Mesenchymal stem cell (in vitro differentiated cells and primary cell): Measurements from ENCODE around the gene FOXP2.
"Not testable (repeated sequence)": the region's sequence is repeated elsewhere in the genome, so short reads cannot be mapped to it uniquely, and the experiment has no call there.

ENCODE experiments used
- DNase-seq: peaks from one replicate; pipeline ENCODE4 v3.0.0-alpha.2; 2013
- H2AFZ ChIP-seq: one replicate; pipeline ENCODE4 v1.6.1; 2013; ENCODE audit warnings: low read depth, mild to moderate bottlenecking, control low read depth, inconsistent platforms, low read length, moderate library complexity
- H2AK5ac ChIP-seq: 2 replicates; pipeline ENCODE4 v1.6.1; 2013; ENCODE audit warnings: low read length, moderate library complexity, mild to moderate bottlenecking, inconsistent platforms; ENCODE audit not compliant: severe bottlenecking
- H2BK120ac ChIP-seq: one replicate; pipeline ENCODE4 v1.6.1; 2013; ENCODE audit warnings: low read depth, mild to moderate bottlenecking, inconsistent platforms, low read length, moderate library complexity
- H2BK12ac ChIP-seq, 2 experiments: one replicate each; pipeline ENCODE4 v1.6.1; 2013; ENCODE audit warnings: inconsistent platforms in 2 of 2, low read length in 2 of 2, mild to moderate bottlenecking in 2 of 2, moderate library complexity in 2 of 2, control low read depth in 1 of 2
- H2BK15ac ChIP-seq: one replicate; pipeline ENCODE4 v1.6.1; 2013; ENCODE audit warnings: mild to moderate bottlenecking, low read depth, inconsistent platforms; ENCODE audit not compliant: poor library complexity, severe bottlenecking
- H2BK5ac ChIP-seq: 2 replicates; pipeline ENCODE4 v1.6.1; 2013; ENCODE audit warnings: low read depth, mild to moderate bottlenecking, low read length, control low read depth, inconsistent platforms; ENCODE audit not compliant: poor library complexity, severe bottlenecking
- H3K14ac ChIP-seq, 2 experiments: one replicate each; pipeline ENCODE4 v1.6.1; 2013; ENCODE audit warnings: inconsistent platforms in 2 of 2, low read length in 2 of 2, control low read depth in 1 of 2, mild to moderate bottlenecking in 1 of 2, moderate library complexity in 1 of 2
- H3K18ac ChIP-seq, 2 experiments: one replicate each; pipeline ENCODE4 v1.6.1; 2013; ENCODE audit warnings: inconsistent platforms in 2 of 2, low read length in 2 of 2, control low read depth in 1 of 2, low read depth in 1 of 2, mild to moderate bottlenecking in 1 of 2
- H3K23ac ChIP-seq, 2 experiments: one replicate each; pipeline ENCODE4 v1.6.1; 2013; ENCODE audit warnings: inconsistent platforms in 2 of 2, low read length in 2 of 2, mild to moderate bottlenecking in 2 of 2, moderate library complexity in 2 of 2, control low read depth in 1 of 2
- H3K27ac ChIP-seq: 2 replicates; pipeline ENCODE4 v1.5.1; 2013; ENCODE audit warnings: mild to moderate bottlenecking, moderate library complexity, low read length, control low read depth, inconsistent platforms; ENCODE audit not compliant: poor library complexity, severe bottlenecking
- H3K27me3 ChIP-seq, 2 experiments: 2 replicates each; pipeline versions ENCODE4 v1.6.1 to v1.7.0; 2013; ENCODE audit warnings: low read length in 2 of 2, mild to moderate bottlenecking in 2 of 2, moderate library complexity in 2 of 2, control low read depth in 1 of 2, inconsistent platforms in 1 of 2; ENCODE audit not compliant: control insufficient read depth in 1 of 2, insufficient read depth in 1 of 2
- H3K36me3 ChIP-seq, 2 experiments: 2 replicates each; pipeline versions ENCODE4 v1.6.1 to v1.7.0; 2013; ENCODE audit warnings: low read length in 2 of 2, control low read depth in 1 of 2, inconsistent platforms in 1 of 2, low read depth in 1 of 2, mild to moderate bottlenecking in 1 of 2; ENCODE audit not compliant: insufficient read depth in 2 of 2, control insufficient read depth in 1 of 2
- H3K4ac ChIP-seq, 2 experiments: one replicate each; pipeline ENCODE4 v1.6.1; 2013; ENCODE audit warnings: inconsistent platforms in 2 of 2, low read length in 2 of 2, mild to moderate bottlenecking in 2 of 2, moderate library complexity in 2 of 2, control low read depth in 1 of 2, low read depth in 1 of 2
- H3K4me1 ChIP-seq: 2 replicates; pipeline ENCODE4 v1.6.1; 2013; ENCODE audit warnings: low read depth, low read length, control low read depth; ENCODE audit not compliant: control insufficient read depth, insufficient read depth
- H3K4me2 ChIP-seq: 2 replicates; pipeline ENCODE4 v1.6.1; 2013; ENCODE audit warnings: low read length, mild to moderate bottlenecking, inconsistent platforms; ENCODE audit not compliant: poor library complexity, severe bottlenecking
- H3K4me3 ChIP-seq, 2 experiments: 2 replicates each; pipeline versions ENCODE4 v1.5.1 to v1.7.0; 2013; ENCODE audit warnings: low read length in 2 of 2, mild to moderate bottlenecking in 2 of 2, control low read depth in 1 of 2, low read depth in 1 of 2; ENCODE audit not compliant: insufficient read depth in 1 of 2
- H3K79me1 ChIP-seq: replicated peaks from 2 replicates; pipeline ENCODE4 v1.6.1; 2013; ENCODE audit warnings: mild to moderate bottlenecking, control low read depth, low read length, inconsistent platforms; ENCODE audit not compliant: poor library complexity, severe bottlenecking
- H3K9ac ChIP-seq: 2 replicates; pipeline ENCODE4 v1.7.0; 2013; ENCODE audit warnings: mild to moderate bottlenecking, low read length, moderate library complexity
- H3K9me3 ChIP-seq: 2 replicates; pipeline ENCODE4 v1.7.0; 2013; ENCODE audit warnings: mild to moderate bottlenecking, low read length; ENCODE audit not compliant: control insufficient read depth
- H4K8ac ChIP-seq: one replicate; pipeline ENCODE4 v1.6.1; 2013; ENCODE audit warnings: inconsistent platforms, mild to moderate bottlenecking, low read length, moderate library complexity
- H4K91ac ChIP-seq: one replicate; pipeline ENCODE4 v1.6.1; 2013; ENCODE audit warnings: mild to moderate bottlenecking, low read length, inconsistent platforms
- WGBS: methylation state at CpG from one replicate; pipeline ENCODE4 v1.1.7; 2013; ENCODE audit warnings: mixed read lengths; 5-methylcytosine and 5-hydroxymethylcytosine counted together

Gene FOXP2

GRCh38 chr7:114440927-114441326, 26.3 kb downstream of the FOXP2 start:
- H3K79me1 ChIP-seq, DNase-seq, H3K27ac ChIP-seq, H3K4ac ChIP-seq, H3K4me3 ChIP-seq, H3K27me3 ChIP-seq, H2BK120ac ChIP-seq, H3K36me3 ChIP-seq, H4K8ac ChIP-seq, H3K9ac ChIP-seq, H3K9me3 ChIP-seq, H2AK5ac ChIP-seq, H3K4me2 ChIP-seq, H3K23ac ChIP-seq, H3K14ac ChIP-seq, H3K4me1 ChIP-seq, H4K91ac ChIP-seq, H2BK5ac ChIP-seq, H2AFZ ChIP-seq, H2BK15ac ChIP-seq, H3K18ac ChIP-seq, H2BK12ac ChIP-seq: not testable (repeated sequence)
- WGBS, result 93% methylated on average over 4 of the region's 4 CpGs

DNA sequence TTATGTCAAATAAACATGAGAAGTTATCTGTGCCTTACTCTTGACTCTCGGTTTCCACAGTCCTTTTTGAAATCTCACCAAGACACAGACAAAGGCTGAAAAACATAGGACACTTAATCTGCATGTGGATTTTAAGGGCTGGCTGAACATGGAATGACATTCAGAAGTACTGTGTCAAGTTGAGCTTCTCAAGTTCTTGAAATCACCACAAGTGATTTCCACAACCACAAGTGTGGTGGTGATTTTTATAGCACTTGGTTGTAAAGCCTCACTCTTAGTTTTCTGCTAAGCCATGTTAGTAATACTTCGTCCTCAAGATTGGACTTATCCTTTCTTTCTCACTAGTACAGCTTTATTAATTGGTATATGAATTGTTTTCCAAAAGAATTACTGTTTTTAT, 29.6 kb downstream of the FOXP2 start:
- H3K14ac ChIP-seq, result no peak overlapping the region
- H2BK120ac ChIP-seq, result no peak overlapping the region
- H2BK15ac ChIP-seq, result no peak overlapping the region
- H2BK12ac ChIP-seq, result no peak overlapping the region
- H3K18ac ChIP-seq, result no peak overlapping the region
- H3K4ac ChIP-seq, result no peak overlapping the region
- no peak overlapping the region for H3K4me2 ChIP-seq
- H3K36me3 ChIP-seq, result peaks cover 0 to 5% of the 10 kb centered on the region in 2 experiments
- no peak overlapping the region for H3K4me3 ChIP-seq
- H3K23ac ChIP-seq, result no peak overlapping the region
- no peak overlapping the region for H3K9ac ChIP-seq
- no peak overlapping the region for H2AK5ac ChIP-seq
- 100% methylated on average over 1 of the region's 2 CpGs for WGBS
- H2BK5ac ChIP-seq, result no peak overlapping the region
- no peak overlapping the region for H4K91ac ChIP-seq
- no peak overlapping the region for H4K8ac ChIP-seq
- peaks cover 3% of the 10 kb centered on the region for H3K9me3 ChIP-seq
- no peaks in the 10 kb centered on the region for H3K4me1 ChIP-seq
- no peaks in the 10 kb centered on the region for H3K79me1 ChIP-seq
- H3K27me3 ChIP-seq, result no peaks in the 10 kb centered on the region
- no peak for DNase-seq
- no peak overlapping the region for H3K27ac ChIP-seq
- no peak overlapping the region for H2AFZ ChIP-seq

- no peak overlapping the region for H2BK120ac ChIP-seq
- H4K91ac ChIP-seq, result no peak overlapping the region
- no peak overlapping the region for H3K23ac ChIP-seq
- H2AK5ac ChIP-seq, result no peak overlapping the region
- no peak overlapping the region for H3K14ac ChIP-seq
- H3K27me3 ChIP-seq, result no peaks in the 10 kb centered on the region
- no peak overlapping the region for H4K8ac ChIP-seq
- no peaks in the 10 kb centered on the region for H3K36me3 ChIP-seq
- H3K4me2 ChIP-seq, result no peak overlapping the region
- H3K79me1 ChIP-seq, result no peaks in the 10 kb centered on the region
- no peak overlapping the region for H2BK5ac ChIP-seq
- no peak overlapping the region for H2AFZ ChIP-seq
- H3K4me1 ChIP-seq, result no peaks in the 10 kb centered on the region
- H3K9me3 ChIP-seq, result no peaks in the 10 kb centered on the region
- no peak overlapping the region for H2BK15ac ChIP-seq
- H3K4me3 ChIP-seq, result no peak overlapping the region
- no peak overlapping the region for H3K4ac ChIP-seq
- H3K18ac ChIP-seq, result no peak overlapping the region
- WGBS, result 86% methylated on average over 2 of the region's 2 CpGs
- DNase-seq, result no peak
- no peak overlapping the region for H2BK12ac ChIP-seq
- no peak overlapping the region for H3K9ac ChIP-seq
- H3K27ac ChIP-seq, result no peak overlapping the region
Observed at GRCh38 chr7:114450431-114450830, 35.8 kb downstream of the FOXP2 start.

DNA sequence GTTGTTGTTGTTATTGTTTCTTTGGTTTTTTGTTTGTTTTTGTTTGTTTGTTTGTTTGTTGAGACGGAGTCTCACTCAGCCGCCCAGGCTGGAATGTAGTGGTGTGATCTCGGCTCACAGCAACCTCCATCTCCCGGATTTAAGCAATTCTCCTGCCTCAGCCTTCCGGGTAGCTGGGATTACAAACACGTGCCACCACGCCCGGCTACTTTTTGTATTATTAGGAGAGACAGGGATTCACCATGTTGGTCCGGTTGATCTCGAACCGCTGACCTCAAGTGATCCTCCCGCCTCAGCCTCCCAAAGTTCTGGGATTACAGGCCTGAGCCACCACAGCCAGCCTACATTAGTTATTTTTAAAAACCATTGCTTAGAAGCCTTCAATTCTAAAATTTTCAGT, 45.0 kb downstream of the FOXP2 start:
- Histone ChIP-seq H2AFZ (no peak overlapping the region), H2BK15ac (no peak overlapping the region), H2BK5ac (no peak overlapping the region), H3K4ac (no peak overlapping the region), H4K8ac (no peak overlapping the region), H3K27ac (no peak overlapping the region), H3K79me1 (no peaks in the 10 kb centered on the region), H3K36me3 (no peaks in the 10 kb centered on the region), H3K18ac (no peak overlapping the region), H3K4me2 (no peak overlapping the region), H3K9me3 (no peaks in the 10 kb centered on the region), H2BK120ac (no peak overlapping the region), H3K4me1 (no peaks in the 10 kb centered on the region), H3K27me3 (no peaks in the 10 kb centered on the region), H4K91ac (no peak overlapping the region), H3K23ac (no peak overlapping the region), H3K4me3 (no peak overlapping the region), H2BK12ac (no peak overlapping the region), H3K14ac (no peak overlapping the region), H2AK5ac (no peak overlapping the region), H3K9ac (no peak overlapping the region)
- no peak for DNase-seq
- 95% methylated on average over 12 of the region's 12 CpGs for WGBS
